Heart left ventricle (tissue), 13 donors: ENCODE measurements around the gene CDV3.

ENCODE experiments used
- CTCF ChIP-seq, 12 donors: fragments of 200-600 bp; sonication (generic) in 4 of 12; IDR thresholded peaks; one replicate each; pipeline versions ENCODE4 v1.5.0 to v1.8.0; 2018 to 2022; ENCODE audit warnings: antibody characterized with exemption in 12 of 12, mild to moderate bottlenecking in 5 of 12
- POLR2A ChIP-seq, 2 donors: fragments of 450-650 bp; IDR thresholded peaks; one replicate each; pipeline ENCODE4 v1.6.1; 2017; ENCODE audit warnings: antibody characterized with exemption in 2 of 2, mild to moderate bottlenecking in 2 of 2, moderate library complexity in 2 of 2
- donor health status: ischemic (EF 13 %, LVEDD 7.1; RV severe dilation, severe dysfunction).
- donor health status: DM: no; HTN: yes; CAD: no.
- donor health status: DM: no; HTN: no; CAD: no.
- donor health status: ischemic (EF 25% LVEDD 6.9; RV normal size, moderate dysfunction).
- donor health status: ischemic (EF 25% LVEDD 5.7; RV mildly dilated, moderate dysfunction).
- donor health status: ischemic (EF 35%, LVEDD 5.7; RV mildly dilated, moderate dysfunction).
- donor health status: nonischemic (EF 11% LVEDD 7.7; RV severe dilation, severe dysfunction).
- donor health status: DM: yes; HTN: yes; CAD: no.
- donor health status: PGD.
- donor health status: ischemic (EF 29% LVEDD 5.4; RV normal size, mild dysfunction).
- donor health status: nonischemic (EF 23%, LVEDD 6.1; RV moderate dilation, normal function).

GRCh38 chr3:133610031-133610430, 36.5 kb downstream of the CDV3 start:
- TF ChIP-seq POLR2A (IDR thresholded peaks at IDR 0.05) = no peak
- no peak for TF ChIP-seq CTCF (IDR thresholded peaks at IDR 0.05)
